ENCODE data around the gene AMBRA1.

AMBRA1 gene

GRCh38 chr11:46641639-46642038, 47.8 kb upstream of the AMBRA1 start:
- TF ChIP-seq USF1 (IDR thresholded peaks at IDR 0.05): no peak
- no peak for TF ChIP-seq NFIC (IDR thresholded peaks at IDR 0.05)
- no peak for TF ChIP-seq TAF1 (IDR thresholded peaks at IDR 0.05; ENCODE audit: low read depth)
- no peak for TF ChIP-seq RAD21 (IDR thresholded peaks at IDR 0.05; ENCODE audit: low read depth)

- TF ChIP-seq ZBTB7A (IDR thresholded peaks at IDR 0.05; ENCODE audit: low read depth): no peak
- TF ChIP-seq TCF12 (IDR thresholded peaks at IDR 0.05; ENCODE audit: low read depth): no peak
- no peak for TF ChIP-seq TAF1 (IDR thresholded peaks at IDR 0.05; ENCODE audit: low read depth)
- no peak for TF ChIP-seq MAX (IDR thresholded peaks at IDR 0.05)
- TF ChIP-seq YY1 (IDR thresholded peaks at IDR 0.05; ENCODE audit: low read depth): no peak
- TF ChIP-seq EP300 (IDR thresholded peaks at IDR 0.05; ENCODE audit: borderline replicate concordance): no peak
- TF ChIP-seq CREB1 (IDR thresholded peaks at IDR 0.05; ENCODE audit: low read depth): no peak
- TF ChIP-seq NFIC (IDR thresholded peaks at IDR 0.05): no peak
- TF ChIP-seq CEBPB (IDR thresholded peaks at IDR 0.05): no peak
Observed at GRCh38 chr11:46640036-46640788, 46.4 kb upstream of the AMBRA1 start.

- TF ChIP-seq EGR1 (IDR thresholded peaks at IDR 0.05) (no peak), FOXM1 (IDR thresholded peaks at IDR 0.05; ENCODE audit: borderline replicate concordance, low read depth) (no peak)
Observed at GRCh38 chr11:46639197-46639839, 45.5 kb upstream of the AMBRA1 start.

GRCh38 chr11:46637546-46637945, 43.7 kb upstream of the AMBRA1 start:
- TF ChIP-seq CREB1 (IDR thresholded peaks at IDR 0.05; ENCODE audit: low read depth) (no peak), EGR1 (IDR thresholded peaks at IDR 0.05) (no peak), ZBTB7A (IDR thresholded peaks at IDR 0.05; ENCODE audit: low read depth) (no peak), RAD21 (IDR thresholded peaks at IDR 0.05; ENCODE audit: low read depth) (no peak), NFIC (IDR thresholded peaks at IDR 0.05) (no peak), TCF12 (IDR thresholded peaks at IDR 0.05; ENCODE audit: low read depth) (no peak), CEBPB (IDR thresholded peaks at IDR 0.05) (no peak), FOXM1 (IDR thresholded peaks at IDR 0.05; ENCODE audit: borderline replicate concordance, low read depth) (no peak), EP300 (IDR thresholded peaks at IDR 0.05; ENCODE audit: borderline replicate concordance) (no peak), MAX (IDR thresholded peaks at IDR 0.05) (no peak), REST (IDR thresholded peaks at IDR 0.05; ENCODE audit: low read depth) (no peak), TAF1 (IDR thresholded peaks at IDR 0.05; ENCODE audit: low read depth) (no peak), TEAD4 (IDR thresholded peaks at IDR 0.05) (no peak), USF1 (IDR thresholded peaks at IDR 0.05) (no peak), YY1 (IDR thresholded peaks at IDR 0.05; ENCODE audit: low read depth) (no peak)

GRCh38 chr11:46635557-46636139, 41.8 kb upstream of the AMBRA1 start:
- TF ChIP-seq EGR1 (IDR thresholded peaks at IDR 0.05) (no peak), CREB1 (IDR thresholded peaks at IDR 0.05; ENCODE audit: low read depth) (no peak), RAD21 (IDR thresholded peaks at IDR 0.05; ENCODE audit: low read depth) (no peak), TEAD4 (IDR thresholded peaks at IDR 0.05) (no peak), ZBTB7A (IDR thresholded peaks at IDR 0.05; ENCODE audit: low read depth) (no peak), FOXM1 (IDR thresholded peaks at IDR 0.05; ENCODE audit: borderline replicate concordance, low read depth) (no peak), REST (IDR thresholded peaks at IDR 0.05; ENCODE audit: low read depth) (no peak), NFIC (IDR thresholded peaks at IDR 0.05) (no peak), YY1 (IDR thresholded peaks at IDR 0.05; ENCODE audit: low read depth) (no peak), EP300 (IDR thresholded peaks at IDR 0.05; ENCODE audit: borderline replicate concordance) (no peak), TAF1 (IDR thresholded peaks at IDR 0.05; ENCODE audit: low read depth) (no peak), USF1 (IDR thresholded peaks at IDR 0.05) (no peak), TCF12 (IDR thresholded peaks at IDR 0.05; ENCODE audit: low read depth) (no peak), CEBPB (IDR thresholded peaks at IDR 0.05) (no peak), MAX (IDR thresholded peaks at IDR 0.05) (no peak)

All from Ishikawa (cell line).